NCI-H128 (cell line): ENCODE measurements around the gene PPP2R1A.

Experiments used
- DNase-seq: peaks from one replicate; lab custom pipeline; 2025; ENCODE audit not compliant: unreplicated experiment; lab: John Stamatoyannopoulos, UW

The PPP2R1A gene

GRCh38 chr19:52189735-52190486 lies at the start of gene PPP2R1A:
Gene PPP2R1A, plus strand, starts transcription at chr19:52190052. Its CDS starts 45 bp downstream, at chr19:52190097.
- peak; percentile 100 for DNase-seq

DNA sequence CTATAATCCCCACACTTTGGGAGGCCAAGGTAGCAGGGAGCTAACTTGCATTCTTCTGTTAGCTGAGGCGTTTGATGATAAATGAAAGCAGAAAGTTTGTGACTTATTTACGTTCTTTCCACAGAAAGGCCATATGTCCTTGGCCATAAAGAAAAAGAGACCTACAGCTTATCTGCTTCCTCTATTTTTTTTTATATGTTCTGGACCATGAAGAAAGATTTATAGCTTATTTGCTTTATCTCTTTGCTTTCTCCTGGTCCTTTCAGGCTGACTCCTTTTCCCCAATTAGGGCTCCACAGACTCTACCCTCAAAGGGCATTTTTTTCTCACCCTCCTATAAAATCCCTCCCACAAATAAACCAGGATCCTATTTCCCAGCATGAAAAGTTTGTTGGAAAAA lies 48.6 kb upstream of the PPP2R1A start:
- no peak for DNase-seq

- DNase-seq: no peak
These were observed 47.8 kb upstream of the PPP2R1A start for GRCh38 chr19:52142001-52142595.

DNA sequence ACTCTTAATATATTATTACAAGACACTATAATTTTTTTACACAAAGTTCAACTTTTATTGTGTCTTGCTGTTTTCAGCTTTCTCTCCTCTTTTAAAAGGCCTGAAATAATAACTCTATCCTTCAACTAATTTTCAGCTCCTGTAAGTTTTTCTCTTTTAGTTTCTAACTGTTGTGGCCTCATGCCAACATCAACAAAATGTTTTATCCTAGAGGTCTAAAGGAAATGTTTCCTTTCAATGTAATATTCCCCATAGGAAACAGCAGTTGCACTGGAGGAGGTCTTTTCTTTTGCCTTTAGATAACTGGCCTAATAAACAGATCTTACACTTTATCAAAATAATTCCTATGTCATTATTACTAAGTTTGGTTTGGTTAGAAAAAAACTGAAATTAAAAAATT lies 41.6 kb upstream of the PPP2R1A start:
- DNase-seq: no peak

DNA sequence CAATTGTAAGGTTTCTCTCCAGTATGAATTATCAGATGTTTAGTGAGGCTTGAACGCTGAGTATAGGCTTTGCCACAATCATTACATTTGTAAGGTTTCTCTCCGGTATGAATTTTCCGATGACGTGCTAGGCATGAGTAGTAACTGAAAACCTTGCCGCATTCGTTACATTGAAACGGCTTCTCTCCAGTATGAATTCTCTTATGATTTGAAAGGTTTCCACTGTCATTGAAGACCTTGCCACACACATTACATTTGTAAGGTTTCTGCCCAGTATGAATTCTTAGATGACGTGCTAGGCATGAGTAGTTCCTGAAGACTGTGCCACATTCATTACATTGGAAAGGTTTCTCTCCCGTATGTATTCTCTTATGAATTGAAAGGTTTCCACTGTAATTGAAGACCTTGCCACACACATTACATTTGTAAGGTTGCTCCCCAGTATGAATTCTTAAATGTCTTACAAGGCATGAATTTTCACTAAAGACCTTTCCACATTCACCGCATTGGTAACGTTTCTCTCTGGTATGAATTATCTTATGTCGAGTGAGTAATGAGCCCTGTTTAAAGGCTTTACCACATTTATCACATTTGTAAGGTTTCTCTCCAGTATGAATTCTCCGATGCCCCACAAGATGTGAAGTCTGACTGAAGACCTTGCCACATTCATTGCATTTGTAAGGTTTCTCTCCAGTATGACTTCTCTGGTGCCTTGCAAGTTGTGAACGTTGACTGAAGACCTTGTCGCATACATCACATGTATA lies 34.1 kb upstream of the PPP2R1A start:
- no peak for DNase-seq

DNA sequence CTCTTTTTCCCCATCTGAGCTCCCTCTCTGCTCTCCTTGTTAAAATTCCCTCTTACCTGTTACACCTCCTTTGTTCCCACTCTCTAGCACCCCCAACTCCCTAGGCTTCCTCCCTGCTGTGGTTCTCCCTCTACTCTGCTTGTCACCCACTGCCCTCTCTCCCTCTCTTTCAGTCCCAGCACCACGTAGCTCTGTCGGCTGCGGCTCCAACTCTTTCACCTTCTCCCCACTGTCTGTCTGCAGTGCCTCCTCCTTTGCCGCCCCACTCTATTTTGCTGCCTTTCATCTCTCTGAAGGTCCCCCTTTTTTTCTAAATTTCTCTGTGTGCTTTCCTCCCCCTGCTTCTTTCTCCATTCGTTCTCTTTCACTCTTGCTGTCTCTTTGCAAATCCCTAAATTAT lies 19.5 kb upstream of the PPP2R1A start:
- no peak for DNase-seq

- DNase-seq: no peak
These were observed 19.0 kb upstream of the PPP2R1A start for GRCh38 chr19:52170863-52171320.

DNA sequence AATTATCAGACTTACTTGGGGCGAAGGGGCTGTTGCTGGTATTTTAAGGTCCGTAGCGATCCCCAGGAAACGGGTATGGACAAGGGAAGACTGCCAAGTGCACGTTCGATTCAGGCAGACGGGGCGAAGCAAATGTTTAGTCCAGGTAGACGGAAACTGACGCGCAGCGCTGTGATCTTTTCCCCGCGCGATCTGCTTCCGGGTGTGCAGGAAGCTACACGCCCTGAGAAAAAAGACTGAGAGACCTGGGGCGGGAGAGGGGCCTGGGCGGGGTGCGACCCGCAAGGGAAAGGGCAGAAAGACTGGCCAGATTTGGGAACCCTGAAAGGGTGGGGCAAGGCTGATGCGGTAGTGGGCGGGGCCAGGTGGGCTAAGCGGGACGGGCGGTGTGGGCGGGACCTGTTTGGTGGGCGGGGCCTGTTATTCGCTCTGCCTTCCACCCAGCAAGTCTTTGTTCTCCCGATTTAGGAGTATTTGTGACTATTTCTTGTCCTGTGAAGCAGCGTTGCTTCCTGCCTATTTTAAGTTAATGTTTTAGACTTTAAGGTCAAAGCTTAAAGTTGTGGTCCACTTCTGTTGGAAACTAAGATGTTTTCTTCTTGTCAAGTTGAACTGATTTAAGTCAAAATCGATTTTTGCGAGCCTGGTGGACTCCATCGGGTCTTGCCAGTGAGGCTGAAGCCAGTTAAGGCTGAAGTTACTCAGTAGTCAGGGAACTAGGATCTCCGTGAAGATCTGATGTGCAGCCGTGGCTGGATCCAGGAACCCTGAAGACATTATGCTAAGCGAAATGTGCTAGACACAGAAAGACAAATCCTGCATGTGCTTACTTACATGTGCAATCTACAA lies 18.3 kb upstream of the PPP2R1A start, which contains the start of gene ZNF836:
TSS of gene ZNF836 (minus strand) at position 301 of the 849 bp plus-strand sequence. CDS start 3,549 bp downstream, outside the sequence.
- peak; percentile 54 for DNase-seq

DNA sequence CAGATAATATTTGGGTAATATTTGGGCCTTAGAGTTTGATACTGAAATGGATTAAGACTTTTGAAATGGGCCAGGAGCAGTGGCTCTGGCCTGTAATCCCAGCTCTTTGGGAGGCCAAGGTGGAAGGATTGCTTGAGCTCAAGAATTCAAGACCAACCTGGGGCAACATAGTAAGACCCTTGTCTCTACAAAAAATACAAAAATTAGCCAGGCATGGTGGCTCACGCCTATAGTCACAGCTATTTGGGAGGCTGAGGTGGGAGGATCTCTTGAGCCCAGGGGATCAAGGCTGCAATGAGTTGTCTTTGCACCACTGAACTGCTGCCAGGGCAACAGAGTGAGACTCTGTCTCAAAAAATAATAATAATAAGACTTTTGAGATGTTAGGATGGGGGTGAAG lies 17.5 kb upstream of the PPP2R1A start:
- DNase-seq: no peak

- no peak for DNase-seq
These were observed 13.3 kb upstream of the PPP2R1A start for GRCh38 chr19:52176574-52176973.

DNA sequence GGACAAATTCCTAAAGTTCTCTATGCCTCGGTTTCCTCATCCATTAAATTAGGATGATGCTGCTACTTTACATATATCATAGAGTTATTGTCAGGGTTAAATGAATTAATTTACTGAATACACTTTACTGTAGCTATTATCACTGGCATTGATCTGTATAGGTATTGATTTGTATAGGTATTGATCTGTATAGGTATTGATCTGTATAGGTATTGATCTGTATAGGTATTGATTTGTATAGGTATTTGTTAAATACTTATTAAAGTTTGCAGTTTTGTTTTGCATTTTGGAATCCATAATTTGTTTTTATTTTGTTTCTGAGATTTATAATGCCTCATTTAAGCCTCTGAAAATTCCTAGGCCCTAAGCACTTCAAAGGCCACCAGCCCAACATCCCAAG lies 2.4 kb upstream of the PPP2R1A start:
- no peak for DNase-seq

DNA sequence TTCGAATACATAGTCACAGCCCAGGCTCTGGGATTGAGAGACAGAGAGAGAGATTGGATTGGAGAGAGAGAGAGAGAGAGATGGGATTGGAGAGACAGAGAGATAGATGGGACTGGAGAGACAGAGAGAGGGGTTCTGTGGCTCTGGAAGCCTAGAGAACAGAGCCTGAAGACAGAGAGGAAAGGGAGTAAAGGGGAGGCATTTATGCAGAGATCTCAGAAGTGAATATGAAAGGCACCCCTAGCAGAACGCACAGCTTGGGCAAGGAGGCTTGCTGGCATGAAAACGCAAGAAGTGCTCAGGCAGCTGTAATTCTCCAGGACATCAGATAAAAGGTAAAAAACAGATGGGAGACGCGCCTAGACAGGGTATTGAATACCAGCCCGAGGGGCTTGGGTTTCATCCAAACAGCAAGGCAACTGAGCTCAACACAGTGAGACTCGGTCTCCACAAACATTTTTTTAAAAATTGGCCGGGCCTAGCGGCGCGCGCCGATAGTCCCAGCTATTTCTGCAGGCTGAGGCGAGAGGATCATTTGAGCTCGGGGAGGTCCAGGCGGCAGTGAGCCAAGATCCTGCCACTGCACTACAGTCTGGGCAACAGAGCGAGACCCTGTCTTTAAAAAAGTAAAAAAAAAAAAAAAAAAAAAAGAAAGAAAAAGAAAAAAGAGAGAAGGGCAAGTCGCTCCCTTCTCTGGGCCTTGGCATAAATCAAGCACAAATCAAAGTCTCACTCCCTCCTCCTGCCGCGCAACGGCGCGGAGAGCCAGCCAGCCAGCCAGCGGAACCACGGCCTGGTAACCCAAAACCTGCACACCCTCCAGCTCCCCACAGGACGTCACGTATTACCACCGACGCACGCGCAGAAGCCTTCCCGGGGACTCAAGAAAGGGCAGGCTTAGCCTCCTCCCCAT lies 774 bp upstream of the PPP2R1A start:
- no peak for DNase-seq

- DNase-seq: no peak
These were observed 838 bp downstream of the PPP2R1A start for GRCh38 chr19:52190487-52191293.

- DNase-seq: no peak
These were observed 1.5 kb downstream of the PPP2R1A start for GRCh38 chr19:52191389-52191788.

DNA sequence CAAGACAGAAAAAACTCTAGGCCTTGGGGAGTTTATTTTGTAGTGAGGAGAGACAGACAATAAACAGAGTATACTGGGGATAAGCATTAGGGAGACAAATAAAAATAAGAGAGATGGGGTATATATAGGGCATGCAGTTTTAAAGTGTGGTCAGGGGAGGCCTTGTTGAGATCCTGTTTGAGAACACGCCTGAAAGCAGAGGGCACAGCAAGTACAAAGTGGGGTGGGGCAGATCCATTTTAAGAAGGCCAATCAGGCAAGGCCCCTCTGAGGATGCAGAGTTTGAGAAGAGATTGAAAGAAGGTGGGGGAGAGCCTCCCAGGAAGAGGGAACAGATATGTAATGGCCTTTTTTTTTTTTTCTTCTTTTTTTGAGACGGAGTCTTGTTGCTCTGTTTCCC lies 2.1 kb downstream of the PPP2R1A start:
- DNase-seq: no peak

DNA sequence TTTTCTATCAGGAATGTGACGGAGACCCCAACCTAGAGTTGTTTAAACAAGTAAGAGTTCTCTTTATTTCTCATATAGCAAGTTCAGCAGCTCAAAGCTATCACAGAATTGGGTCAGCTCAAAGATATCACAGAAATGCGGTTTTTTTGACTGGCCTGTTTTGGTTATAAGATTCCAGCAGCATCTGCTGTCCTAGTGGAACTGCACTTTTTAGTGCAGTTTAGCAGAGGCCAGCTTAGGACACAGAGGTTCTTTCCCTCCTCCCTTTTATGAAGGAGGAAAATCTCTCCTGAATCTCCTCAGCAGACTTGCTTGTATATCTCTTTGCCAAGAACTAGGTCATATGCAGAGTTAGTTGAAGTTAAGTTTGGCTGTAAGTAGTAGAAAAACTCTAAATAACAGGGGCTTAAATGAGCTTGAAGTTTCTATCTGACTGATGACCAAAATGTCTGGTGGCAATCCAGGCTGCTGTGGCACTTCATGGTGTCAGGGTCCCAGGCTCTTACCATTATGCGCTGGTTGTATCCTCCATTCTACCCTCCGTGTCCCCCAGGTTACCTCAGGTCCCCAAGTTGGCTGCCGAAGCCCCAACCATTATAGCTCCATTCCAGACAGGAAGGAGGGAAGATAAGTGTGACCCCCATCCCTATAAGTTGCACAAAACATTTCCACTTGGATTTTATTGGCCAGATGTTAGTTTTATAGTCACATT lies 6.6 kb downstream of the PPP2R1A start:
- no peak for DNase-seq

GRCh38 chr19:52197964-52198363 lies 8.1 kb downstream of the PPP2R1A start:
- no peak for DNase-seq

GRCh38 chr19:52198678-52199077 lies 8.8 kb downstream of the PPP2R1A start:
- no peak for DNase-seq
